GM23338 (cell line): ENCODE results near the gene TMEM229A. TPM values are rescaled to one million over a fixed set of nuclear protein-coding genes. Genes with fewer than 3 reads are reported as not detected.

Source experiments
- ATAC-seq: fragments of 200-7000 bp; cut with Tn5 transposase; 3 replicates; pipeline ENCODE4 v1.9.1; 2020
- DNase-seq: peaks from one replicate; pipeline ENCODE4 v3.0.0-alpha.2; 2015; ENCODE audit warnings: low spot score
- H2AFZ ChIP-seq: fragments of 200-600 bp; sonication (generic); 2 replicates; pipeline ENCODE4 v1.8.0; 2016; ENCODE audit warnings: antibody characterized with exemption, mild to moderate bottlenecking, moderate library complexity
- H3F3A ChIP-seq: fragments of 200-600 bp; sonication (generic); replicated peaks from 2 replicates; pipeline ENCODE4 v1.8.0; 2017; ENCODE audit warnings: antibody characterized with exemption, mixed run types, low read depth
- H3K27ac ChIP-seq: fragments of 200-600 bp; sonication (generic); 2 replicates; pipeline ENCODE4 v1.6.1; 2016; ENCODE audit warnings: low read depth
- H3K27me3 ChIP-seq: fragments of 200-600 bp; sonication (generic); 2 replicates; pipeline ENCODE4 v1.8.0; 2016; ENCODE audit warnings: mild to moderate bottlenecking, mixed run types, moderate library complexity; ENCODE audit not compliant: insufficient read depth
- H3K36me3 ChIP-seq: fragments of 200-600 bp; sonication (generic); 2 replicates; pipeline ENCODE4 v1.8.0; 2016; ENCODE audit warnings: mild to moderate bottlenecking; ENCODE audit not compliant: insufficient read depth
- H3K4me1 ChIP-seq: fragments of 200-600 bp; sonication (generic); 2 replicates; pipeline ENCODE4 v1.8.0; 2016; ENCODE audit warnings: mild to moderate bottlenecking, moderate library complexity; ENCODE audit not compliant: insufficient read depth
- H3K4me2 ChIP-seq: fragments of 200-600 bp; sonication (generic); 2 replicates; pipeline ENCODE4 v1.7.1; 2017; ENCODE audit warnings: mixed run types
- H3K4me3 ChIP-seq: fragments of 200-600 bp; sonication (generic); 2 replicates; pipeline ENCODE4 v1.6.1; 2016; ENCODE audit warnings: mixed run types
- H3K79me2 ChIP-seq: fragments of 200-600 bp; sonication (generic); replicated peaks from 2 replicates; pipeline ENCODE4 v1.8.0; 2017; ENCODE audit warnings: mild to moderate bottlenecking; ENCODE audit not compliant: insufficient read depth
- H3K9me2 ChIP-seq: fragments of 200-600 bp; sonication (generic); 2 replicates; pipeline ENCODE4 v1.8.0; 2017; ENCODE audit not compliant: insufficient read depth
- H4K20me1 ChIP-seq: fragments of 200-600 bp; sonication (generic); replicated peaks from 2 replicates; pipeline ENCODE4 v1.8.0; 2017; ENCODE audit warnings: mild to moderate bottlenecking; ENCODE audit not compliant: insufficient read depth
- H3K27ac Mint-ChIP-seq: 2 replicates; pipeline ENCODE4 v1.8.0; 2020; ENCODE audit warnings: inconsistent platforms, mild to moderate bottlenecking, moderate library complexity, mixed read lengths
- H3K27me3 Mint-ChIP-seq: 3 replicates; pipeline ENCODE4 v1.8.0; 2022; ENCODE audit warnings: low read depth, mild to moderate bottlenecking, moderate library complexity, mixed read lengths, inconsistent platforms; ENCODE audit not compliant: insufficient read depth, poor library complexity
- H3K36me3 Mint-ChIP-seq: 3 replicates; pipeline ENCODE4 v1.8.0; 2021; ENCODE audit warnings: low read depth, mild to moderate bottlenecking, inconsistent platforms, moderate library complexity, mixed read lengths
- H3K4me1 Mint-ChIP-seq: 3 replicates; pipeline ENCODE4 v1.8.0; 2020; ENCODE audit warnings: mild to moderate bottlenecking, inconsistent platforms, mixed read lengths
- H3K4me3 Mint-ChIP-seq: 3 replicates; pipeline ENCODE4 v1.8.0; 2021; ENCODE audit warnings: moderate library complexity, mild to moderate bottlenecking, inconsistent platforms, mixed read lengths
- H3K9me3 Mint-ChIP-seq: 3 replicates; pipeline ENCODE4 v1.8.0; 2020; ENCODE audit warnings: moderate library complexity, mild to moderate bottlenecking, inconsistent platforms, mixed read lengths
- CREB1 ChIP-seq: fragments of 250-450 bp; sonication (Bioruptor Pico); IDR thresholded peaks from 2 replicates; pipeline ENCODE4 v1.5.0; 2020; ENCODE audit warnings: low read depth, mild to moderate bottlenecking, moderate library complexity
- EZH2 ChIP-seq: fragments of 200-600 bp; sonication (generic); IDR thresholded peaks from one replicate; pipeline ENCODE4 v1.8.0; 2017; ENCODE audit warnings: antibody characterized with exemption, mild to moderate bottlenecking, low read depth; ENCODE audit not compliant: unreplicated experiment
- EZH2phosphoT487 ChIP-seq: fragments of 200-600 bp; sonication (generic); IDR thresholded peaks from one replicate; pipeline ENCODE4 v1.8.1; 2018; ENCODE audit warnings: antibody characterized with exemption; ENCODE audit not compliant: unreplicated experiment
- JUNB ChIP-seq: IDR thresholded peaks from one replicate; pipeline ENCODE4 v1.6.1; 2016; ENCODE audit warnings: antibody characterized with exemption; ENCODE audit not compliant: unreplicated experiment
- NANOG ChIP-seq: IDR thresholded peaks from 2 replicates; pipeline ENCODE4 v1.6.1; 2016; ENCODE audit warnings: antibody characterized with exemption, borderline replicate concordance
- polyA plus RNA-seq: library from polyadenylated mRNA; unstranded; fragments of >200 nt; fragmentation: Nextera tagmentation; extraction: Ambion mirVana; gene quantifications from 2 replicates; pipeline ENCODE4 v1.2.1, GENCODE V29; 2016
- total RNA-seq: library from RNA; depleted of rRNA; stranded (reverse); fragments of >200 nt; shearing (Covaris generic); gene quantifications from 2 replicates; pipeline ENCODE4 v1.2.3, GENCODE V29; 2014
- TF ChIP-seq, protein P1 (sequence below), 2 experiments: fragments of 200-600 bp in 1 of 2; sonication (generic) in 1 of 2; conservative IDR thresholded peaks; 2 replicates each; pipeline versions ENCODE4 v1.5.1 to v1.6.1; 2016 to 2017; ENCODE audit warnings: antibody characterized with exemption in 2 of 2, low read depth in 2 of 2, mild to moderate bottlenecking in 2 of 2, moderate library complexity in 1 of 2
- TF ChIP-seq, protein P2 (sequence below): IDR thresholded peaks from 2 replicates; pipeline ENCODE4 v1.6.1; 2016; ENCODE audit warnings: antibody characterized with exemption
- TF ChIP-seq, protein P3 (sequence below): fragments of 250-450 bp; sonication (Bioruptor Pico); IDR thresholded peaks from 2 replicates; pipeline ENCODE4 v1.5.0; 2020; ENCODE audit warnings: mild to moderate bottlenecking, moderate library complexity
- TF ChIP-seq, protein P4 (sequence below): IDR thresholded peaks from one replicate; pipeline ENCODE4 v1.6.1; 2018; ENCODE audit warnings: antibody characterized with exemption; ENCODE audit not compliant: unreplicated experiment

TMEM229A gene
- total and polyA plus RNA-seq, 2 experiments from 2014 or later = 0.63 to 0.80 TPM

DNA sequence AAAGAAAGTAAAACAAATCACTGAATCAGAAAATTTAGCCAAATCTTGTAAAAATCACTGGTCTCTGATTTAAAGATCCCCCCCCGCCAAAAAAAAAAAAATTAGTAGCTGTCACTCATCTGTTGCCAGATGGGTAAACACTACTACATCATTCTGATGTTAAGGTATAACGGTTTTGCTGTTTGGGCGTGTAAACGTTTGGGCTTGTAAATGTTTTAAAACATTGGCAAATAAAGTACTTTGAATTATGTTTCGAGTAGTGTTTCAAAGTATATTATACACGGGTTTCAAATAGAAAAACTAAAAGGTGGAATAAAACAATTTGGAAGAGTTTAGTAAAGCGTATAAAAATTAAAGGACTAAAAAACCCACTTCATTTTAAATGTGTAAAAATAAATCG lies 1.5 kb downstream of the TMEM229A start:
- Histone ChIP-seq H3K9me2 (no peaks in the 10 kb centered on the region), H3K79me2 (no peaks in the 10 kb centered on the region), H3F3A (0 out of 2 replicates have a peak, but pooled peaks cover 3% of the 10 kb centered on the region), H3K4me1 (peaks cover 18% of the 10 kb centered on the region), H3K27me3 (peaks cover 44% of the 10 kb centered on the region), H2AFZ (no peak overlapping the region), H4K20me1 (no peaks in the 10 kb centered on the region), H3K4me2 (peak overlapping the region; percentile 90), H3K27ac (no peak overlapping the region), H3K4me3 (peak overlapping the region; percentile 79), H3K36me3 (no peaks in the 10 kb centered on the region)
- H3K9me3 Mint-ChIP-seq = no peaks in the 10 kb centered on the region
- H3K4me3 Mint-ChIP-seq = peak overlapping the region; percentile 93
- peaks cover 28% of the 10 kb centered on the region for H3K4me1 Mint-ChIP-seq
- no peak overlapping the region for H3K27ac Mint-ChIP-seq
- peaks cover 26% of the 10 kb centered on the region for H3K27me3 Mint-ChIP-seq
- TF ChIP-seq CREB1 (CRISPR knock-in tag) (no peak), JUNB (no peak), EZH2 (no peak), EZH2phosphoT487 (no peak), NANOG (no peak)
- TF ChIP-seq, protein P1, sequence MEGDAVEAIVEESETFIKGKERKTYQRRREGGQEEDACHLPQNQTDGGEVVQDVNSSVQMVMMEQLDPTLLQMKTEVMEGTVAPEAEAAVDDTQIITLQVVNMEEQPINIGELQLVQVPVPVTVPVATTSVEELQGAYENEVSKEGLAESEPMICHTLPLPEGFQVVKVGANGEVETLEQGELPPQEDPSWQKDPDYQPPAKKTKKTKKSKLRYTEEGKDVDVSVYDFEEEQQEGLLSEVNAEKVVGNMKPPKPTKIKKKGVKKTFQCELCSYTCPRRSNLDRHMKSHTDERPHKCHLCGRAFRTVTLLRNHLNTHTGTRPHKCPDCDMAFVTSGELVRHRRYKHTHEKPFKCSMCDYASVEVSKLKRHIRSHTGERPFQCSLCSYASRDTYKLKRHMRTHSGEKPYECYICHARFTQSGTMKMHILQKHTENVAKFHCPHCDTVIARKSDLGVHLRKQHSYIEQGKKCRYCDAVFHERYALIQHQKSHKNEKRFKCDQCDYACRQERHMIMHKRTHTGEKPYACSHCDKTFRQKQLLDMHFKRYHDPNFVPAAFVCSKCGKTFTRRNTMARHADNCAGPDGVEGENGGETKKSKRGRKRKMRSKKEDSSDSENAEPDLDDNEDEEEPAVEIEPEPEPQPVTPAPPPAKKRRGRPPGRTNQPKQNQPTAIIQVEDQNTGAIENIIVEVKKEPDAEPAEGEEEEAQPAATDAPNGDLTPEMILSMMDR (conservative IDR thresholded peaks at IDR 0.05; ENCODE audit: low read depth in 2 of 2) = no peak
- TF ChIP-seq, protein P2, sequence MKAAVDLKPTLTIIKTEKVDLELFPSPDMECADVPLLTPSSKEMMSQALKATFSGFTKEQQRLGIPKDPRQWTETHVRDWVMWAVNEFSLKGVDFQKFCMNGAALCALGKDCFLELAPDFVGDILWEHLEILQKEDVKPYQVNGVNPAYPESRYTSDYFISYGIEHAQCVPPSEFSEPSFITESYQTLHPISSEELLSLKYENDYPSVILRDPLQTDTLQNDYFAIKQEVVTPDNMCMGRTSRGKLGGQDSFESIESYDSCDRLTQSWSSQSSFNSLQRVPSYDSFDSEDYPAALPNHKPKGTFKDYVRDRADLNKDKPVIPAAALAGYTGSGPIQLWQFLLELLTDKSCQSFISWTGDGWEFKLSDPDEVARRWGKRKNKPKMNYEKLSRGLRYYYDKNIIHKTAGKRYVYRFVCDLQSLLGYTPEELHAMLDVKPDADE = no peak
- TF ChIP-seq, protein P3, sequence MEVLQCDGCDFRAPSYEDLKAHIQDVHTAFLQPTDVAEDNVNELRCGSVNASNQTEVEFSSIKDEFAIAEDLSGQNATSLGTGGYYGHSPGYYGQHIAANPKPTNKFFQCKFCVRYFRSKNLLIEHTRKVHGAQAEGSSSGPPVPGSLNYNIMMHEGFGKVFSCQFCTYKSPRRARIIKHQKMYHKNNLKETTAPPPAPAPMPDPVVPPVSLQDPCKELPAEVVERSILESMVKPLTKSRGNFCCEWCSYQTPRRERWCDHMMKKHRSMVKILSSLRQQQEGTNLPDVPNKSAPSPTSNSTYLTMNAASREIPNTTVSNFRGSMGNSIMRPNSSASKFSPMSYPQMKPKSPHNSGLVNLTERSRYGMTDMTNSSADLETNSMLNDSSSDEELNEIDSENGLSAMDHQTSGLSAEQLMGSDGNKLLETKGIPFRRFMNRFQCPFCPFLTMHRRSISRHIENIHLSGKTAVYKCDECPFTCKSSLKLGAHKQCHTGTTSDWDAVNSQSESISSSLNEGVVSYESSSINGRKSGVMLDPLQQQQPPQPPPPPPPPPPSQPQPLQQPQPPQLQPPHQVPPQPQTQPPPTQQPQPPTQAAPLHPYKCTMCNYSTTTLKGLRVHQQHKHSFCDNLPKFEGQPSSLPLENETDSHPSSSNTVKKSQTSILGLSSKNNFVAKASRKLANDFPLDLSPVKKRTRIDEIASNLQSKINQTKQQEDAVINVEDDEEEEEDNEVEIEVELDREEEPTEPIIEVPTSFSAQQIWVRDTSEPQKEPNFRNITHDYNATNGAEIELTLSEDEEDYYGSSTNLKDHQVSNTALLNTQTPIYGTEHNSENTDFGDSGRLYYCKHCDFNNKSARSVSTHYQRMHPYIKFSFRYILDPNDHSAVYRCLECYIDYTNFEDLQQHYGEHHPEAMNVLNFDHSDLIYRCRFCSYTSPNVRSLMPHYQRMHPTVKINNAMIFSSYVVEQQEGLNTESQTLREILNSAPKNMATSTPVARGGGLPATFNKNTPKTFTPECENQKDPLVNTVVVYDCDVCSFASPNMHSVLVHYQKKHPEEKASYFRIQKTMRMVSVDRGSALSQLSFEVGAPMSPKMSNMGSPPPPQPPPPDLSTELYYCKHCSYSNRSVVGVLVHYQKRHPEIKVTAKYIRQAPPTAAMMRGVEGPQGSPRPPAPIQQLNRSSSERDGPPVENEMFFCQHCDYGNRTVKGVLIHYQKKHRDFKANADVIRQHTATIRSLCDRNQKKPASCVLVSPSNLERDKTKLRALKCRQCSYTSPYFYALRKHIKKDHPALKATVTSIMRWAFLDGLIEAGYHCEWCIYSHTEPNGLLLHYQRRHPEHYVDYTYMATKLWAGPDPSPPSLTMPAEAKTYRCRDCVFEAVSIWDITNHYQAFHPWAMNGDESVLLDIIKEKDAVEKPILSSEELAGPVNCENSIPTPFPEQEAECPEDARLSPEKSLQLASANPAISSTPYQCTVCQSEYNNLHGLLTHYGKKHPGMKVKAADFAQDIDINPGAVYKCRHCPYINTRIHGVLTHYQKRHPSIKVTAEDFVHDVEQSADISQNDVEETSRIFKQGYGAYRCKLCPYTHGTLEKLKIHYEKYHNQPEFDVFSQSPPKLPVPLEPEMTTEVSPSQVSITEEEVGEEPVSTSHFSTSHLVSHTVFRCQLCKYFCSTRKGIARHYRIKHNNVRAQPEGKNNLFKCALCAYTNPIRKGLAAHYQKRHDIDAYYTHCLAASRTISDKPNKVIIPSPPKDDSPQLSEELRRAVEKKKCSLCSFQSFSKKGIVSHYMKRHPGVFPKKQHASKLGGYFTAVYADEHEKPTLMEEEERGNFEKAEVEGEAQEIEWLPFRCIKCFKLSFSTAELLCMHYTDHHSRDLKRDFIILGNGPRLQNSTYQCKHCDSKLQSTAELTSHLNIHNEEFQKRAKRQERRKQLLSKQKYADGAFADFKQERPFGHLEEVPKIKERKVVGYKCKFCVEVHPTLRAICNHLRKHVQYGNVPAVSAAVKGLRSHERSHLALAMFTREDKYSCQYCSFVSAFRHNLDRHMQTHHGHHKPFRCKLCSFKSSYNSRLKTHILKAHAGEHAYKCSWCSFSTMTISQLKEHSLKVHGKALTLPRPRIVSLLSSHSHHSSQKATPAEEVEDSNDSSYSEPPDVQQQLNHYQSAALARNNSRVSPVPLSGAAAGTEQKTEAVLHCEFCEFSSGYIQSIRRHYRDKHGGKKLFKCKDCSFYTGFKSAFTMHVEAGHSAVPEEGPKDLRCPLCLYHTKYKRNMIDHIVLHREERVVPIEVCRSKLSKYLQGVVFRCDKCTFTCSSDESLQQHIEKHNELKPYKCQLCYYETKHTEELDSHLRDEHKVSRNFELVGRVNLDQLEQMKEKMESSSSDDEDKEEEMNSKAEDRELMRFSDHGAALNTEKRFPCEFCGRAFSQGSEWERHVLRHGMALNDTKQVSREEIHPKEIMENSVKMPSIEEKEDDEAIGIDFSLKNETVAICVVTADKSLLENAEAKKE = no peak
- TF ChIP-seq, protein P4, sequence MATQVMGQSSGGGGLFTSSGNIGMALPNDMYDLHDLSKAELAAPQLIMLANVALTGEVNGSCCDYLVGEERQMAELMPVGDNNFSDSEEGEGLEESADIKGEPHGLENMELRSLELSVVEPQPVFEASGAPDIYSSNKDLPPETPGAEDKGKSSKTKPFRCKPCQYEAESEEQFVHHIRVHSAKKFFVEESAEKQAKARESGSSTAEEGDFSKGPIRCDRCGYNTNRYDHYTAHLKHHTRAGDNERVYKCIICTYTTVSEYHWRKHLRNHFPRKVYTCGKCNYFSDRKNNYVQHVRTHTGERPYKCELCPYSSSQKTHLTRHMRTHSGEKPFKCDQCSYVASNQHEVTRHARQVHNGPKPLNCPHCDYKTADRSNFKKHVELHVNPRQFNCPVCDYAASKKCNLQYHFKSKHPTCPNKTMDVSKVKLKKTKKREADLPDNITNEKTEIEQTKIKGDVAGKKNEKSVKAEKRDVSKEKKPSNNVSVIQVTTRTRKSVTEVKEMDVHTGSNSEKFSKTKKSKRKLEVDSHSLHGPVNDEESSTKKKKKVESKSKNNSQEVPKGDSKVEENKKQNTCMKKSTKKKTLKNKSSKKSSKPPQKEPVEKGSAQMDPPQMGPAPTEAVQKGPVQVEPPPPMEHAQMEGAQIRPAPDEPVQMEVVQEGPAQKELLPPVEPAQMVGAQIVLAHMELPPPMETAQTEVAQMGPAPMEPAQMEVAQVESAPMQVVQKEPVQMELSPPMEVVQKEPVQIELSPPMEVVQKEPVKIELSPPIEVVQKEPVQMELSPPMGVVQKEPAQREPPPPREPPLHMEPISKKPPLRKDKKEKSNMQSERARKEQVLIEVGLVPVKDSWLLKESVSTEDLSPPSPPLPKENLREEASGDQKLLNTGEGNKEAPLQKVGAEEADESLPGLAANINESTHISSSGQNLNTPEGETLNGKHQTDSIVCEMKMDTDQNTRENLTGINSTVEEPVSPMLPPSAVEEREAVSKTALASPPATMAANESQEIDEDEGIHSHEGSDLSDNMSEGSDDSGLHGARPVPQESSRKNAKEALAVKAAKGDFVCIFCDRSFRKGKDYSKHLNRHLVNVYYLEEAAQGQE = no peak
- ATAC-seq = no peak
- H3K36me3 Mint-ChIP-seq = no peaks in the 10 kb centered on the region
- no peak for DNase-seq
